Astrocyte (in vitro differentiated cells and primary cell): ENCODE data around the gene HOOK1.

Experiments
- CTCF ChIP-seq: IDR thresholded peaks from 2 replicates; pipeline ENCODE4 v1.5.1; 2011; ENCODE audit warnings: low read depth, mild to moderate bottlenecking, inconsistent platforms, low read length, moderate library complexity; ENCODE audit not compliant: insufficient read depth
- EZH2 ChIP-seq: IDR thresholded peaks from 2 replicates; pipeline ENCODE4 v1.6.1; 2012; ENCODE audit warnings: mild to moderate bottlenecking, low read length, inconsistent platforms; ENCODE audit not compliant: insufficient read depth

GRCh38 chr1:59815892-59816291, 1.1 kb downstream of the HOOK1 start:
- TF ChIP-seq CTCF (no peak), EZH2 (no peak)
